Neural crest cell (in vitro differentiated cells): Measurements from ENCODE around the gene FRK. TPM values are rescaled to one million over a fixed set of nuclear protein-coding genes. Genes with fewer than 3 reads are reported as not detected.

Experiments
- DNase-seq: peaks from one replicate; pipeline ENCODE4 v3.0.0; 2021; ENCODE audit warnings: low read depth, mixed read lengths, low spot score
- H3K27ac Mint-ChIP-seq: one replicate; pipeline ENCODE4 v1.8.0; 2021; ENCODE audit warnings: mild to moderate bottlenecking, mixed read lengths; ENCODE audit not compliant: unreplicated experiment
- H3K27me3 Mint-ChIP-seq: 2 replicates; pipeline ENCODE4 v1.8.0; 2021; ENCODE audit warnings: low read depth, mild to moderate bottlenecking, mixed read lengths
- H3K36me3 Mint-ChIP-seq: 2 replicates; pipeline ENCODE4 v1.8.0; 2021; ENCODE audit warnings: low read depth, mild to moderate bottlenecking, mixed read lengths
- H3K4me1 Mint-ChIP-seq: 2 replicates; pipeline ENCODE4 v1.8.0; 2021; ENCODE audit warnings: mixed read lengths
- H3K4me3 Mint-ChIP-seq: one replicate; pipeline ENCODE4 v1.8.0; 2021; ENCODE audit warnings: mild to moderate bottlenecking, mixed read lengths
- H3K9me3 Mint-ChIP-seq: 2 replicates; pipeline ENCODE4 v1.8.0; 2021; ENCODE audit warnings: mixed read lengths
- total RNA-seq: library from RNA; stranded (reverse); gene quantifications from 2 replicates; pipeline ENCODE4 v1.2.1, GENCODE V29; 2021
- TF ChIP-seq, protein P1 (sequence below): fragments of 200-600 bp; sonication (generic); conservative IDR thresholded peaks from 2 replicates; pipeline ENCODE4 v1.5.0; 2021; ENCODE audit warnings: antibody characterized with exemption, mild to moderate bottlenecking

Gene FRK
- total RNA-seq, 1 donor from 2014 or later = 0.12 TPM

- Mint-ChIP-seq H3K36me3 (no peaks in the 10 kb centered on the region), H3K27me3 (no peaks in the 10 kb centered on the region), H3K4me1 (peaks cover 24% of the 10 kb centered on the region), H3K4me3 (peak overlapping the region; percentile 74), H3K27ac (peak overlapping the region; percentile 28), H3K9me3 (no peaks in the 10 kb centered on the region)
- DNase-seq = no peak
- TF ChIP-seq, protein P1, sequence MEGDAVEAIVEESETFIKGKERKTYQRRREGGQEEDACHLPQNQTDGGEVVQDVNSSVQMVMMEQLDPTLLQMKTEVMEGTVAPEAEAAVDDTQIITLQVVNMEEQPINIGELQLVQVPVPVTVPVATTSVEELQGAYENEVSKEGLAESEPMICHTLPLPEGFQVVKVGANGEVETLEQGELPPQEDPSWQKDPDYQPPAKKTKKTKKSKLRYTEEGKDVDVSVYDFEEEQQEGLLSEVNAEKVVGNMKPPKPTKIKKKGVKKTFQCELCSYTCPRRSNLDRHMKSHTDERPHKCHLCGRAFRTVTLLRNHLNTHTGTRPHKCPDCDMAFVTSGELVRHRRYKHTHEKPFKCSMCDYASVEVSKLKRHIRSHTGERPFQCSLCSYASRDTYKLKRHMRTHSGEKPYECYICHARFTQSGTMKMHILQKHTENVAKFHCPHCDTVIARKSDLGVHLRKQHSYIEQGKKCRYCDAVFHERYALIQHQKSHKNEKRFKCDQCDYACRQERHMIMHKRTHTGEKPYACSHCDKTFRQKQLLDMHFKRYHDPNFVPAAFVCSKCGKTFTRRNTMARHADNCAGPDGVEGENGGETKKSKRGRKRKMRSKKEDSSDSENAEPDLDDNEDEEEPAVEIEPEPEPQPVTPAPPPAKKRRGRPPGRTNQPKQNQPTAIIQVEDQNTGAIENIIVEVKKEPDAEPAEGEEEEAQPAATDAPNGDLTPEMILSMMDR = no peak
Observed at GRCh38 chr6:116102873-116103272, 42.2 kb upstream of the FRK start.

GRCh38 chr6:116101790-116102189 lies 41.1 kb upstream of the FRK start:
- TF ChIP-seq, protein P1 = no peak

DNA sequence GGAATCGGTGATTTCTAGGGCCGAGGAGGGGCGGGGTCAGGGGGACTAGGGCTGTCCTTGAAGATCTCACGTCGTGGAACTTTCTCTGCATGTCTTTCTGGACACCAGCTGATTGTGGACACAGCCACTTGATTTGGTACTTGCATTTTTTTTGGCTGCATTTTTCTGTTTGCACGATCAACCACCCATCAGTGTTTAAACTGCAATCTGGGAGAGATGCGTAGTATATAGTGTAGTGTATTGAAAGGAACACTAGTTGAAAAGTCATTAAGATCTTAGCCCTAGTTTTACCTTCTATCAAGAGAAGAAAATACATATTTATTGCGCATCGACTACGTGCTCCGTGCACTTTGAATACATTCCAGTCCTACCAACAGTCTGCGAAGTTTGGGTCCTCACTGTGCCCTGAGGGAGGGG lies 40.6 kb upstream of the FRK start:
- TF ChIP-seq, protein P1 = no peak
- no peaks in the 10 kb centered on the region for H3K36me3 Mint-ChIP-seq
- peaks cover 24% of the 10 kb centered on the region for H3K4me1 Mint-ChIP-seq
- H3K27ac Mint-ChIP-seq = peak overlapping the region; percentile 92
- DNase-seq = no peak
- H3K4me3 Mint-ChIP-seq = peak overlapping the region; percentile 92
- no peaks in the 10 kb centered on the region for H3K27me3 Mint-ChIP-seq
- H3K9me3 Mint-ChIP-seq = peaks cover 2% of the 10 kb centered on the region

More at GRCh38 chr6:116101790-116102189, 41.1 kb upstream of the FRK start:
- H3K36me3 Mint-ChIP-seq = no peaks in the 10 kb centered on the region
- no peak for DNase-seq
- no peaks in the 10 kb centered on the region for H3K27me3 Mint-ChIP-seq
- no peak overlapping the region for H3K27ac Mint-ChIP-seq
- peaks cover 24% of the 10 kb centered on the region for H3K4me1 Mint-ChIP-seq
- peak overlapping the region; percentile 92 for H3K4me3 Mint-ChIP-seq
- peaks cover under 1% of the 10 kb centered on the region for H3K9me3 Mint-ChIP-seq

- Mint-ChIP-seq H3K36me3 (no peaks in the 10 kb centered on the region), H3K27me3 (no peaks in the 10 kb centered on the region), H3K4me3 (peak within 1 kb of the TSS; percentile 92), H3K9me3 (peaks cover 6% of the 10 kb centered on the region), H3K27ac (peak within 1 kb of the TSS; percentile 94), H3K4me1 (peaks cover 24% of the 10 kb centered on the region)
- TF ChIP-seq, protein P1 = peak; percentile 54
- DNase-seq = peak; percentile 65
Observed at GRCh38 chr6:116100419-116101301, 40.0 kb upstream of the FRK start, which contains the start of gene NT5DC1. TSS of gene NT5DC1 (plus strand) at chr6:116100853. CDS start at chr6:116100931, 78 bp downstream.

DNA sequence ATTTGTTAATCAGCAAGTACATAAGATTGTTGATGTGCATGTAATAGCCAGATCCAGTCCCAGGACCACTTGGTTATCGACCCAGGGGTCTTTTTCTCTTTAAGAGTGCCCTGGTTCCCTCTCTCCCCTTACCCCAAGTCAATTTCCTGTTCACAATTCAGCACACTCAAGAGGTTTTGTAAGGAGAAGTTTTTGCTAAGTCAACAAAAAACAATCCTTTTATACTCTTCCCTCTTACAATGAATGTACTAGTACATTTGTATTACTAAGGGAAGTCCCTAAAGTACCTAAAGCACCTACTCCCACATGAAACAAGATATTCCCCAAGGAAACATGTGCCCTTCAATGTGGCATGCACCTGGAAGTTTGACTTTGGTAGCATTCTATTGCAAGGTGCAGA lies 38.3 kb upstream of the FRK start:
- peaks cover 12% of the 10 kb centered on the region for H3K9me3 Mint-ChIP-seq
- H3K4me3 Mint-ChIP-seq = peak overlapping the region; percentile 90
- no peak overlapping the region for H3K27ac Mint-ChIP-seq
- peaks cover 21% of the 10 kb centered on the region for H3K4me1 Mint-ChIP-seq
- DNase-seq = no peak
- H3K27me3 Mint-ChIP-seq = no peaks in the 10 kb centered on the region
- TF ChIP-seq, protein P1 = no peak
- no peaks in the 10 kb centered on the region for H3K36me3 Mint-ChIP-seq
